Keratinocyte (primary cell): ENCODE results near the gene SRR. TPM values are rescaled to one million over a fixed set of nuclear protein-coding genes. Genes with fewer than 3 reads are reported as not detected.

Experiments used
- DNase-seq: peaks from one replicate; pipeline ENCODE4 v3.0.0-alpha.2; 2011; ENCODE audit warnings: low read depth, missing footprints, low spot score
- FAIRE-seq: peaks from 2 replicates; lab custom pipeline; 2011; peaks lifted over from hg19 to GRCh38; lab: Jason Lieb, UNC
- H2AFZ ChIP-seq: 2 replicates; pipeline ENCODE4 v1.6.0; 2012; ENCODE audit warnings: low read length, control low read depth, inconsistent platforms; ENCODE audit not compliant: control insufficient read depth
- H3K27ac ChIP-seq: 2 replicates; pipeline ENCODE4 v1.5.1; 2011; ENCODE audit warnings: low read length; ENCODE audit not compliant: control insufficient read depth, insufficient read depth
- H3K27me3 ChIP-seq: 3 replicates; pipeline ENCODE4 v1.6.0; 2011; ENCODE audit warnings: low read length; ENCODE audit not compliant: control insufficient read depth, insufficient read depth; ENCODE audit errors: extremely low read depth
- H3K36me3 ChIP-seq, 2 experiments: 2 replicates in 1 of 2; 3 replicates in 1 of 2; pipeline ENCODE4 v1.5.1; 2011; ENCODE audit warnings: low read length in 2 of 2, mild to moderate bottlenecking in 1 of 2; ENCODE audit not compliant: control insufficient read depth in 2 of 2, insufficient read depth in 2 of 2; ENCODE audit errors: extremely low read depth in 1 of 2
- H3K4me1 ChIP-seq: 3 replicates; pipeline ENCODE4 v1.5.1; 2011; ENCODE audit warnings: low read length; ENCODE audit not compliant: control insufficient read depth, insufficient read depth; ENCODE audit errors: extremely low read depth
- H3K4me2 ChIP-seq: 3 replicates; pipeline ENCODE4 v1.6.0; 2011; ENCODE audit warnings: low read depth, low read length; ENCODE audit not compliant: control insufficient read depth, insufficient read depth; ENCODE audit errors: extremely low read depth
- H3K4me3 ChIP-seq, 3 experiments: fragments of 200-600 bp in 1 of 3; sonication (generic) in 1 of 3; 2 replicates in 2 of 3; 3 replicates in 1 of 3; pipeline ENCODE4 v1.5.1; 2011 to 2016; ENCODE audit warnings: low read length in 3 of 3, mild to moderate bottlenecking in 3 of 3, control low read depth in 2 of 3, inconsistent platforms in 1 of 3, low read depth in 1 of 3, mixed read lengths in 1 of 3, mixed run types in 1 of 3, moderate library complexity in 1 of 3; ENCODE audit not compliant: control insufficient read depth in 2 of 3, insufficient read depth in 2 of 3; ENCODE audit errors: extremely low read depth in 1 of 3
- H3K79me2 ChIP-seq: 2 replicates; pipeline ENCODE4 v1.6.0; 2012; ENCODE audit warnings: low read length; ENCODE audit not compliant: control insufficient read depth, insufficient read depth
- H3K9ac ChIP-seq: 3 replicates; pipeline ENCODE4 v1.6.0; 2011; ENCODE audit warnings: low read length; ENCODE audit not compliant: control insufficient read depth, insufficient read depth; ENCODE audit errors: extremely low read depth
- H3K9me1 ChIP-seq: 3 replicates; pipeline ENCODE4 v1.6.0; 2011; ENCODE audit warnings: low read length; ENCODE audit not compliant: control insufficient read depth, insufficient read depth; ENCODE audit errors: extremely low read depth
- H3K9me3 ChIP-seq: 2 replicates; pipeline ENCODE4 v1.5.1; 2012; ENCODE audit warnings: low read depth, low read length; ENCODE audit not compliant: control insufficient read depth
- H4K20me1 ChIP-seq: 3 replicates; pipeline ENCODE4 v1.6.0; 2011; ENCODE audit warnings: low read length; ENCODE audit not compliant: control insufficient read depth, insufficient read depth; ENCODE audit errors: extremely low read depth
- CTCF ChIP-seq, 3 experiments: IDR thresholded peaks in 1 of 3; conservative IDR thresholded peaks in 1 of 3; optimal IDR thresholded peaks in 1 of 3; 2 replicates in 2 of 3; 3 replicates in 1 of 3; pipeline versions ENCODE3 to v1.5.1; 2011; ENCODE audit warnings: low read length in 3 of 3, mild to moderate bottlenecking in 3 of 3, moderate library complexity in 2 of 3, control low read depth in 1 of 3, inconsistent platforms in 1 of 3; ENCODE audit not compliant: insufficient read depth in 2 of 3; ENCODE audit errors: extremely low read depth in 1 of 3
- EZH2 ChIP-seq: IDR thresholded peaks from one replicate; pipeline ENCODE4 v1.6.1; 2012; ENCODE audit warnings: inconsistent platforms, mild to moderate bottlenecking, low read length, moderate library complexity
- dilution Hi-C: fragments of 300-500 bp; cut with MboI; formaldehyde crosslinking; loops from one replicate; pipeline ENCODE4 v1.7.0; 2020; ENCODE audit warnings: low sequenced_read_pairs; ENCODE audit not compliant: extremely low pct_ligation_motif_present
- polyA plus RNA-seq, 5 experiments: library from polyadenylated mRNA; depleted of rRNA in 3 of 5; stranded (reverse) in 3 of 5; stranded (forward) in 1 of 5; unstranded in 1 of 5; fragments of >200 nt; gene quantifications; 1 replicate in 1 of 5; 2 replicates in 3 of 5; 3 replicates in 1 of 5; pipeline versions ENCODE4 v1.2.1 to v1.2.3, GENCODE V29; 2011 to 2012; ENCODE audit warnings: missing spikeins in 2 of 5, low read depth in 1 of 5, low replicate concordance in 1 of 5

Gene SRR
- polyA plus RNA-seq, 1 donor (not counting 4 experiments of a cell fraction or from before 2014, with no cell fraction given): 17.7 TPM

GRCh38 chr17:2321399-2321798 is 17.6 kb downstream of the SRR start:
- Histone ChIP-seq H3K79me2 (no peaks in the 10 kb centered on the region), H3K9ac (no peak overlapping the region), H3K36me3 (peaks cover 31 to 32% of the 10 kb centered on the region in 2 experiments), H2AFZ (no peak overlapping the region), H3K27me3 (no peaks in the 10 kb centered on the region), H3K4me1 (no peaks in the 10 kb centered on the region), H4K20me1 (no peaks in the 10 kb centered on the region), H3K9me1 (no peaks in the 10 kb centered on the region), H3K4me3 (no peak overlapping the region), H3K9me3 (no peaks in the 10 kb centered on the region), H3K4me2 (no peak overlapping the region), H3K27ac (no peak overlapping the region)
- dilution Hi-C loops: no loop called here
- DNase-seq (no peak), FAIRE-seq (no peak)
- TF ChIP-seq EZH2: no peak
- no peak for TF ChIP-seq CTCF (optimal IDR thresholded peaks at IDR 0.05 in 1 of 3, IDR thresholded peaks at IDR 0.05 in 1 of 3, conservative IDR thresholded peaks at IDR 0.05 in 1 of 3; ENCODE audit: extremely low read depth in 1 of 3, insufficient read depth in 2 of 3, low read length in 3 of 3)

- Histone ChIP-seq H3K36me3 (peaks cover 32% of the 10 kb centered on the region in 2 experiments), H3K79me2 (peaks cover 2% of the 10 kb centered on the region), H3K9me3 (no peaks in the 10 kb centered on the region), H2AFZ (no peak overlapping the region), H3K9me1 (no peaks in the 10 kb centered on the region), H3K27ac (no peak overlapping the region), H4K20me1 (no peaks in the 10 kb centered on the region), H3K4me1 (no peaks in the 10 kb centered on the region), H3K9ac (no peak overlapping the region), H3K4me3 (no peak overlapping the region), H3K27me3 (no peaks in the 10 kb centered on the region), H3K4me2 (no peak overlapping the region)
- FAIRE-seq (no peak), DNase-seq (no peak)
- dilution Hi-C loops: no loop called here
- no peak for TF ChIP-seq CTCF (optimal IDR thresholded peaks at IDR 0.05 in 1 of 3, IDR thresholded peaks at IDR 0.05 in 1 of 3, conservative IDR thresholded peaks at IDR 0.05 in 1 of 3; ENCODE audit: extremely low read depth in 1 of 3, insufficient read depth in 2 of 3, low read length in 3 of 3)
- TF ChIP-seq EZH2: no peak
These were observed 20.0 kb downstream of the SRR start for GRCh38 chr17:2323629-2324314.
